AG04449 (cell line): ENCODE measurements around the gene BRINP2.

ENCODE experiments used
- CTCF ChIA-PET: fragments of 350-600 bp; formaldehyde crosslinking; extraction: SDS; loops from one replicate; lab custom pipeline; 2021; ENCODE audit warnings: antibody characterized with exemption; lab: Yijun Ruan, JAX
- POLR2A ChIA-PET: fragments of 400-600, 350-600 bp; formaldehyde crosslinking; extraction: SDS; loops from one replicate; lab custom pipeline; 2020; ENCODE audit warnings: antibody characterized with exemption, inconsistent platforms; lab: Yijun Ruan, JAX
- DNase-seq: peaks from one replicate; pipeline ENCODE4 v3.0.0-alpha.2; 2010; ENCODE audit warnings: low read depth, low spot score
- H3K4me3 ChIP-seq: 2 replicates; pipeline ENCODE4 v1.5.1; 2011; ENCODE audit warnings: low read depth, mild to moderate bottlenecking, control low read depth, low read length
- CTCF ChIP-seq: IDR thresholded peaks from one replicate; pipeline ENCODE4 v1.5.1; 2011; ENCODE audit warnings: mild to moderate bottlenecking, moderate library complexity, low read length, control low read depth, inconsistent platforms; ENCODE audit not compliant: insufficient read depth; ENCODE audit errors: missing control alignments

Gene BRINP2

GRCh38 chr1:177227978-177228692 is 57.4 kb downstream of the BRINP2 start:
- TF ChIP-seq CTCF = no peak
- DNase-seq = no peak
- ChIA-PET CTCF (no interaction called here), POLR2A (no interaction called here)
- no peak overlapping the region for H3K4me3 ChIP-seq

- ChIA-PET CTCF (no interaction called here), POLR2A (no interaction called here)
- no peak for DNase-seq
- no peak overlapping the region for H3K4me3 ChIP-seq
- TF ChIP-seq CTCF = no peak
Observed at GRCh38 chr1:177228693-177229065, 57.9 kb downstream of the BRINP2 start.

GRCh38 chr1:177229781-177230180 is 59.0 kb downstream of the BRINP2 start:
- ChIA-PET CTCF (no interaction called here), POLR2A (no interaction called here)
- TF ChIP-seq CTCF = no peak
- DNase-seq = no peak
- H3K4me3 ChIP-seq = no peak overlapping the region

- ChIA-PET CTCF (no interaction called here), POLR2A (no interaction called here)
- no peak for DNase-seq
- no peak for TF ChIP-seq CTCF
- no peak overlapping the region for H3K4me3 ChIP-seq
Observed at GRCh38 chr1:177230228-177231016, 59.7 kb downstream of the BRINP2 start.

GRCh38 chr1:177235350-177235749 is 64.6 kb downstream of the BRINP2 start:
- no peak for DNase-seq
- CTCF ChIA-PET = no interaction called here
- no peak for TF ChIP-seq CTCF
- H3K4me3 ChIP-seq = no peak overlapping the region
- POLR2A ChIA-PET = no interaction called here

- no peak for DNase-seq
- CTCF ChIA-PET = no interaction called here
- POLR2A ChIA-PET = no interaction called here
- no peak overlapping the region for H3K4me3 ChIP-seq
- no peak for TF ChIP-seq CTCF
Observed at GRCh38 chr1:177236962-177237361, 66.2 kb downstream of the BRINP2 start.
